Right lobe of liver (tissue), 4 donors: Measurements from ENCODE around the gene PRR18.

Source experiments
- POLR2A ChIP-seq: fragments of 450-650 bp; IDR thresholded peaks from one replicate; pipeline ENCODE4 v1.6.1; 2017; ENCODE audit warnings: antibody characterized with exemption, mild to moderate bottlenecking
- TF ChIP-seq, protein P1 (sequence below), 4 donors: fragments of 200-600 bp in 3 of 4; fragments of 450-650 bp in 1 of 4; IDR thresholded peaks; one replicate each; pipeline versions ENCODE4 v1.5.1 to v1.8.0; 2016 to 2022; ENCODE audit warnings: antibody characterized with exemption in 4 of 4, mild to moderate bottlenecking in 2 of 4
- donor health status: DM: no; HTN: no; CAD: no.
- donor health status: DM: no; HTN: no; CAD: no.
- donor health status: DM: no; HTN: yes; CAD: no.

DNA sequence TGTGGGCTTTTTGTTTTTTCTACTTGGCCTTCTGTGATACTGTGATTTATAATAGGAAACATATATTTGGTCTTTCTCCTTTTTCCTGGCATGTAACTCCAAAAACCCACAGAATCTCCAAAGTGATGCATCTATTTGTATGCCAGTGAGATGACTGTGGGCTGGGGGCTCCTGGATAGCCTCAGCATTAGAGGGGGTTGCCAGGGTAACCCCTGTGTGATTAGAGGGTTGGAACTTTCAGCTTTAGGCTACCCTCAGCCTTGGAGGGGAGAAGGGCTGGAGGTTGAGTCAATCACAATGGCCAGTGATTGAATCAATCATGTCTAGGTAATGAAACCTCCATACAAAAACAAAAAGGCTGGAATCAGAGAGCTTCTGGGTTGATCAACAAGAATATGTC, 44.7 kb upstream of the PRR18 start:
- TF ChIP-seq, protein P1, sequence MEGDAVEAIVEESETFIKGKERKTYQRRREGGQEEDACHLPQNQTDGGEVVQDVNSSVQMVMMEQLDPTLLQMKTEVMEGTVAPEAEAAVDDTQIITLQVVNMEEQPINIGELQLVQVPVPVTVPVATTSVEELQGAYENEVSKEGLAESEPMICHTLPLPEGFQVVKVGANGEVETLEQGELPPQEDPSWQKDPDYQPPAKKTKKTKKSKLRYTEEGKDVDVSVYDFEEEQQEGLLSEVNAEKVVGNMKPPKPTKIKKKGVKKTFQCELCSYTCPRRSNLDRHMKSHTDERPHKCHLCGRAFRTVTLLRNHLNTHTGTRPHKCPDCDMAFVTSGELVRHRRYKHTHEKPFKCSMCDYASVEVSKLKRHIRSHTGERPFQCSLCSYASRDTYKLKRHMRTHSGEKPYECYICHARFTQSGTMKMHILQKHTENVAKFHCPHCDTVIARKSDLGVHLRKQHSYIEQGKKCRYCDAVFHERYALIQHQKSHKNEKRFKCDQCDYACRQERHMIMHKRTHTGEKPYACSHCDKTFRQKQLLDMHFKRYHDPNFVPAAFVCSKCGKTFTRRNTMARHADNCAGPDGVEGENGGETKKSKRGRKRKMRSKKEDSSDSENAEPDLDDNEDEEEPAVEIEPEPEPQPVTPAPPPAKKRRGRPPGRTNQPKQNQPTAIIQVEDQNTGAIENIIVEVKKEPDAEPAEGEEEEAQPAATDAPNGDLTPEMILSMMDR (IDR thresholded peaks at IDR 0.05), result no peak
- TF ChIP-seq POLR2A, result no peak
